OCI-LY3 (cell line): ENCODE measurements around the gene MEOX1.

Source experiments
- H2AFZ ChIP-seq: fragments of 200-600, 300-600 bp; shearing (Covaris generic); 2 replicates; pipeline ENCODE4 v1.6.0; 2014; ENCODE audit warnings: antibody characterized with exemption, low read depth, low read length
- H3K27ac ChIP-seq: fragments of 200-600, 300-600 bp; sonication (generic); 2 replicates; pipeline ENCODE4 v1.5.1; 2014; ENCODE audit warnings: mild to moderate bottlenecking, low read length, moderate library complexity, mixed read lengths
- H3K27me3 ChIP-seq: fragments of 200-600, 300-600 bp; sonication (generic); 2 replicates; pipeline ENCODE4 v1.6.1; 2014; ENCODE audit warnings: low read depth, low read length, mixed read lengths
- H3K36me3 ChIP-seq: fragments of 200-600, 300-600 bp; sonication (generic); replicated peaks from 2 replicates; pipeline ENCODE3; 2014; ENCODE audit warnings: low read depth, low read length, mixed read lengths
- H3K4me1 ChIP-seq: fragments of 300-600, 200-600 bp; sonication (generic); 2 replicates; pipeline ENCODE4 v1.6.1; 2014; ENCODE audit warnings: low read length, mixed read lengths
- H3K4me2 ChIP-seq: fragments of 200-600, 300-600 bp; sonication (generic); 2 replicates; pipeline ENCODE4 v1.6.1; 2014; ENCODE audit warnings: low read length, mixed read lengths
- H3K4me3 ChIP-seq: fragments of 300-600, 200-600 bp; sonication (generic); 2 replicates; pipeline ENCODE4 v1.5.1; 2014; ENCODE audit warnings: antibody characterized with exemption, mild to moderate bottlenecking, low read length, moderate library complexity
- H3K79me2 ChIP-seq: fragments of 300-600, 200-600 bp; shearing (Covaris generic); 2 replicates; pipeline ENCODE4 v1.6.1; 2014; ENCODE audit warnings: mild to moderate bottlenecking, low read length, mixed read lengths
- H3K9ac ChIP-seq: fragments of 300-600, 200-600 bp; shearing (Covaris generic); 2 replicates; pipeline ENCODE4 v1.6.0; 2014; ENCODE audit warnings: mild to moderate bottlenecking, low read length, moderate library complexity
- H3K9me3 ChIP-seq: fragments of 200-600, 300-600 bp; shearing (Covaris generic); 2 replicates; pipeline ENCODE4 v1.6.1; 2014; ENCODE audit warnings: low read length, mixed read lengths; ENCODE audit not compliant: insufficient read depth
- H4K20me1 ChIP-seq: fragments of 200-600, 300-600 bp; sonication (generic); 2 replicates; pipeline ENCODE4 v1.6.1; 2016; ENCODE audit warnings: low read length, mixed read lengths; ENCODE audit not compliant: insufficient read depth
- CTCF ChIP-seq: fragments of 200-600, 300-600 bp; sonication (generic); IDR thresholded peaks from 2 replicates; pipeline ENCODE4 v1.5.1; 2014; ENCODE audit warnings: antibody characterized with exemption, low read length, low read depth
- EZH2phosphoT487 ChIP-seq: fragments of 200-600 bp; shearing (Covaris generic); IDR thresholded peaks from 2 replicates; pipeline ENCODE4 v1.6.1; 2018; ENCODE audit warnings: antibody characterized with exemption, mixed run types, low read depth

The MEOX1 gene

GRCh38 chr17:43663383-43663782, 1.7 kb upstream of the MEOX1 start:
- Histone ChIP-seq H3K27me3 (peaks cover 19% of the 10 kb centered on the region), H4K20me1 (no peaks in the 10 kb centered on the region), H2AFZ (no peak overlapping the region), H3K4me3 (no peak overlapping the region), H3K27ac (no peak overlapping the region), H3K4me2 (no peak overlapping the region), H3K36me3 (no peaks in the 10 kb centered on the region), H3K9ac (no peak overlapping the region), H3K4me1 (peaks cover 19% of the 10 kb centered on the region), H3K9me3 (no peaks in the 10 kb centered on the region), H3K79me2 (no peaks in the 10 kb centered on the region)
- no peak for TF ChIP-seq EZH2phosphoT487
- TF ChIP-seq CTCF = no peak

- Histone ChIP-seq H3K27me3 (peaks cover 19% of the 10 kb centered on the region), H3K36me3 (no peaks in the 10 kb centered on the region), H3K79me2 (no peaks in the 10 kb centered on the region), H3K4me3 (peak overlapping the region; percentile 39), H3K9me3 (no peaks in the 10 kb centered on the region), H3K27ac (no peak overlapping the region), H3K4me2 (peak overlapping the region; percentile 71), H3K4me1 (peaks cover 19% of the 10 kb centered on the region), H4K20me1 (no peaks in the 10 kb centered on the region), H2AFZ (no peak overlapping the region), H3K9ac (0 out of 2 replicates have a peak overlapping the region, but pooled peaks have one; percentile 17)
- no peak for TF ChIP-seq CTCF
- TF ChIP-seq EZH2phosphoT487 = no peak
Observed at GRCh38 chr17:43662413-43663141, 855 bp upstream of the MEOX1 start.

- Histone ChIP-seq H3K4me1 (peaks cover 25% of the 10 kb centered on the region), H3K4me2 (no peak overlapping the region), H3K4me3 (no peak overlapping the region), H4K20me1 (no peaks in the 10 kb centered on the region), H3K79me2 (no peaks in the 10 kb centered on the region), H3K27ac (no peak overlapping the region), H2AFZ (no peak overlapping the region), H3K9me3 (no peaks in the 10 kb centered on the region), H3K27me3 (peaks cover 19% of the 10 kb centered on the region), H3K9ac (no peak overlapping the region), H3K36me3 (no peaks in the 10 kb centered on the region)
- TF ChIP-seq EZH2phosphoT487 (no peak), CTCF (no peak)
Observed at GRCh38 chr17:43660816-43661493, 767 bp downstream of the MEOX1 start.

- Histone ChIP-seq H3K4me3 (no peak overlapping the region), H3K79me2 (no peaks in the 10 kb centered on the region), H3K9me3 (no peaks in the 10 kb centered on the region), H2AFZ (no peak overlapping the region), H3K4me1 (peaks cover 29% of the 10 kb centered on the region), H3K27me3 (peaks cover 19% of the 10 kb centered on the region), H3K4me2 (no peak overlapping the region), H4K20me1 (no peaks in the 10 kb centered on the region), H3K27ac (no peak overlapping the region), H3K9ac (no peak overlapping the region), H3K36me3 (no peaks in the 10 kb centered on the region)
- TF ChIP-seq EZH2phosphoT487 (no peak), CTCF (no peak)
Observed at GRCh38 chr17:43659823-43660617, 1.7 kb downstream of the MEOX1 start.
